Bronchial epithelial cell (primary cell): ENCODE data around the gene DLGAP1. TPM values are rescaled to one million over a fixed set of nuclear protein-coding genes. Genes with fewer than 3 reads are reported as not detected.

Experiments used
- DNase-seq: peaks from one replicate; pipeline ENCODE4 v3.0.0-alpha.2; 2010; ENCODE audit warnings: low read depth
- FAIRE-seq: peaks from 2 replicates; lab custom pipeline; 2011; peaks lifted over from hg19 to GRCh38; lab: Jason Lieb, UNC
- H3K27me3 ChIP-seq: 2 replicates; pipeline ENCODE4 v1.5.1; 2011; ENCODE audit warnings: low read length; ENCODE audit not compliant: control insufficient read depth, insufficient read depth
- H3K36me3 ChIP-seq: 2 replicates; pipeline ENCODE4 v1.5.1; 2011; ENCODE audit warnings: low read length; ENCODE audit not compliant: control insufficient read depth, insufficient read depth
- H3K4me3 ChIP-seq: 2 replicates; pipeline ENCODE4 v1.5.1; 2011; ENCODE audit warnings: mild to moderate bottlenecking, low read depth, low read length, control low read depth
- total RNA-seq: library from RNA; depleted of rRNA; stranded (reverse); fragments of >200 nt; gene quantifications from 2 replicates; pipeline ENCODE4 v1.2.1, GENCODE V29; 2014
- TF ChIP-seq, protein P1 (sequence below): IDR thresholded peaks from 2 replicates; pipeline ENCODE4 v1.5.1; 2011; ENCODE audit warnings: mild to moderate bottlenecking, moderate library complexity, low read length, control low read depth, inconsistent platforms; ENCODE audit not compliant: insufficient read depth, severe bottlenecking

The DLGAP1 gene
- total RNA-seq, 1 donor from 2014 or later = not detected

DNA sequence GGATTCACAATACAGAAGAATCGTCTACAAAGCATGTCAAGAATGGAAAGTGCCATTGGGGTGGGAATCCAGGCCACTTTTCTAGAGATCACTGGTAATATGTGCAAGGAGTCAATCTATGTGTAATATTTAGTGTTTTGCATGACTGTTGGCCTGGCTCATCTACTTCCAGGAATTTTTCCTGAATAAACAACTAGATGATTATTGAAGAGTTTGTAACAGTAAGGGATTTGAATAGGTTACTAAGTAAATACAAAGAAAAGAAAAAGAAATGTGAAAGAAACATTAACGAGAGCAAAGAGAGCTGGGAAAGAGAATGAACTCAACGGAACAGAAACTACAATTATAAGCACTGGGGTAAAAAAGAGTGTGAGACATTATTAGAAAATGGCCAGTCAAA, 599.1 kb downstream of the DLGAP1 start:
- H3K27me3 ChIP-seq = no peaks in the 10 kb centered on the region
- TF ChIP-seq, protein P1, sequence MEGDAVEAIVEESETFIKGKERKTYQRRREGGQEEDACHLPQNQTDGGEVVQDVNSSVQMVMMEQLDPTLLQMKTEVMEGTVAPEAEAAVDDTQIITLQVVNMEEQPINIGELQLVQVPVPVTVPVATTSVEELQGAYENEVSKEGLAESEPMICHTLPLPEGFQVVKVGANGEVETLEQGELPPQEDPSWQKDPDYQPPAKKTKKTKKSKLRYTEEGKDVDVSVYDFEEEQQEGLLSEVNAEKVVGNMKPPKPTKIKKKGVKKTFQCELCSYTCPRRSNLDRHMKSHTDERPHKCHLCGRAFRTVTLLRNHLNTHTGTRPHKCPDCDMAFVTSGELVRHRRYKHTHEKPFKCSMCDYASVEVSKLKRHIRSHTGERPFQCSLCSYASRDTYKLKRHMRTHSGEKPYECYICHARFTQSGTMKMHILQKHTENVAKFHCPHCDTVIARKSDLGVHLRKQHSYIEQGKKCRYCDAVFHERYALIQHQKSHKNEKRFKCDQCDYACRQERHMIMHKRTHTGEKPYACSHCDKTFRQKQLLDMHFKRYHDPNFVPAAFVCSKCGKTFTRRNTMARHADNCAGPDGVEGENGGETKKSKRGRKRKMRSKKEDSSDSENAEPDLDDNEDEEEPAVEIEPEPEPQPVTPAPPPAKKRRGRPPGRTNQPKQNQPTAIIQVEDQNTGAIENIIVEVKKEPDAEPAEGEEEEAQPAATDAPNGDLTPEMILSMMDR = no peak
- DNase-seq = no peak
- H3K4me3 ChIP-seq = no peak overlapping the region
- no peaks in the 10 kb centered on the region for H3K36me3 ChIP-seq
- FAIRE-seq = no peak

DNA sequence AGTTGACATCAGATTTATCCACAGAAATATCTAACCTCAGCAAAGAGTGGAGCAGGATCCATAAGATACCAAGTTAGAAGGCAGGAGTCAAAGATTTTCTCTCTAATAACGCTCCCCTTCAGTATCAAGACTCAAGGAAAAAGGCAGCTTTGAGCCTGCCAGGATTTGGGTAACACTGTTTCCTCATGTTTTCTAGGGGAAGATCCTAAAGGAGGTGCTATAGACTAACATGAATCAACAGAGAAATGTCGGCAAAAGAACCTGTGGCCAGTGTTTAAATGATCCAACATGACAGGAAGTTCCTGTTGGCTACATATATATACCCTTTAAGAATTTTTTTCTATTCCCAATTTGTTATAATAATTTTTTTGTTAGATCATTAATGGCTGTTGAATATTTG, 602.8 kb downstream of the DLGAP1 start:
- Histone ChIP-seq H3K27me3 (no peaks in the 10 kb centered on the region), H3K4me3 (no peak overlapping the region), H3K36me3 (no peaks in the 10 kb centered on the region)
- FAIRE-seq (no peak), DNase-seq (no peak)
- TF ChIP-seq, protein P1 = no peak

DNA sequence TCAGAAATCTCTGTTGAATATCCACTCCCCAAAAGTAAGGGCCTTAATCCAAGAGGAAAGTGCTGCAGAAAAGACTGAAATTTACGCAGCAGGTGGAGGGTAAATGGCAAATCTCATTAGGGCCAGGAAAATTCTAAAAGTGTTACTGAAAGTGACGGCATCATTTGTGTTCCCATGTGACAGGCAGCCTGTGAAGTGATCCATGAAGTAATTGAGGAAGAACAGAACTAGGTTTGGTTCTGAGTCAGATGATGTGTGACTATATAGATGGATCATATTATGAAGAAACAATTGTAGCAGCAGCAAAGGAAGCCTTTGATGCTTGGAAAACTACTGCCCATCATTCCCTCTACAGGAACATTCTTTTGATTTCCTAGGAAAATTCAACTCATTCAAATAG, 603.9 kb downstream of the DLGAP1 start:
- peak; percentile 29 for DNase-seq
- Histone ChIP-seq H3K27me3 (no peaks in the 10 kb centered on the region), H3K4me3 (no peak overlapping the region), H3K36me3 (no peaks in the 10 kb centered on the region)
- TF ChIP-seq, protein P1 = no peak
- no peak for FAIRE-seq

DNA sequence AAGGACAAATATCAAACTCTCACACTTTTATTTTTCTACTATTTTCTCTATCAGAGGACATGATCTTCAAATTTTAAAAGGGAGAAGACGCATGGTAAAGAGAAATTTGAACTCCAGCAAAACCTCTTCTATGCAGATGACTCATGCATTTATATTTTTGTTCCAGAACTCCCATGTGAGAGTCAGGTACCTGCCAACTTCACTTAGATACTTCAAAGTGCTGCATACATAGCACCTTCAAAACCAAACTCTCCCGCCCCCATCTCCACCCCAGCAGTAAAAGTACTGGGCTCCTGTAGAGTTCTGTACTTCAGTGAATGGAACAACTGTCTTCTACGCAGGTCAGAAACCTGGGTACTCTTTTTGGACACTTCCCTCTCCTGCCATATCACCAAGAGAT, 606.8 kb downstream of the DLGAP1 start:
- no peaks in the 10 kb centered on the region for H3K36me3 ChIP-seq
- H3K27me3 ChIP-seq = no peaks in the 10 kb centered on the region
- DNase-seq (no peak), FAIRE-seq (no peak)
- TF ChIP-seq, protein P1 = no peak
- H3K4me3 ChIP-seq = no peak overlapping the region

DNA sequence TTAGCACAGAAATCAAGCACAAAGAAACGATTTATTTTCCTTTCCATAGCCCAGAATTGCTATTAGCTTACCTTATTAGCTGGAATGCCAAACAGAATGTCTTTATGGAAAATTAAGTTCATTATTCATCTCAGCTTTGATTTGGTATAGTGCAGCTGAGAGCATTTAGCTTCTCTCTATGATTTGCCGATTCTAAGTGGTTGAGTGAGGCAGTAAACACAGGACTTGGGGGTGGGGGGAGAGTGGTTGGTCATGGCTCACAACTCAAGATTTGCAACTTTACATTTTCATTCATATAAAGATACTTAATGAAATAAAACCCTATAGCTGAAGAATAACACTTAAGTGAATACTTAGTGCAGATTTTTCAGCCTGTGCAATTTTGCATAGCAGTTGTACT, 609.9 kb downstream of the DLGAP1 start:
- H3K4me3 ChIP-seq = no peak overlapping the region
- H3K27me3 ChIP-seq = no peaks in the 10 kb centered on the region
- FAIRE-seq (no peak), DNase-seq (no peak)
- TF ChIP-seq, protein P1 = no peak
- H3K36me3 ChIP-seq = no peaks in the 10 kb centered on the region

DNA sequence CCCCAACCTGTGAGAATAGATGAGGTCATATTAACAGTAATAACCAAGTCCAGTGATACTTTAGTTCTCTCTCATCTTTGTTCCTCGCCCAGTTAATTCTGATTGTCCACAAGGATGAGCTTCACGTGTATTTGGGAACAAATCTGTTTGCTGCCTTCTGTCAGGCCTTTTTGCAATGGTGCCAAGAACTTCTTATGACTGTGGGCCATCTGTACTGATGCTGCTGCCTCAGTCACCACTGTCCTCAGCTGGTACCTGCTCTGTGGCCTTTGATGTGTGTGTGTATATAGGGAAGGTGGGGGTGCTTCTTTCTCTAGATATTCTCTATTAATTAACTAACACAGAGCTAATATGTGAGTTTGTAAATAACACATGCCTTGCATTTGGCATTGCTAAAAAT, 612.3 kb downstream of the DLGAP1 start:
- H3K27me3 ChIP-seq = no peaks in the 10 kb centered on the region
- H3K36me3 ChIP-seq = no peaks in the 10 kb centered on the region
- no peak for FAIRE-seq
- H3K4me3 ChIP-seq = no peak overlapping the region
- DNase-seq = no peak
- TF ChIP-seq, protein P1 = no peak
